ENCODE measurements around the gene AP4S1.
"Not testable (repeated sequence)": the region's sequence is repeated elsewhere in the genome, so short reads cannot be mapped to it uniquely, and the experiment has no call there.

AP4S1 gene

DNA sequence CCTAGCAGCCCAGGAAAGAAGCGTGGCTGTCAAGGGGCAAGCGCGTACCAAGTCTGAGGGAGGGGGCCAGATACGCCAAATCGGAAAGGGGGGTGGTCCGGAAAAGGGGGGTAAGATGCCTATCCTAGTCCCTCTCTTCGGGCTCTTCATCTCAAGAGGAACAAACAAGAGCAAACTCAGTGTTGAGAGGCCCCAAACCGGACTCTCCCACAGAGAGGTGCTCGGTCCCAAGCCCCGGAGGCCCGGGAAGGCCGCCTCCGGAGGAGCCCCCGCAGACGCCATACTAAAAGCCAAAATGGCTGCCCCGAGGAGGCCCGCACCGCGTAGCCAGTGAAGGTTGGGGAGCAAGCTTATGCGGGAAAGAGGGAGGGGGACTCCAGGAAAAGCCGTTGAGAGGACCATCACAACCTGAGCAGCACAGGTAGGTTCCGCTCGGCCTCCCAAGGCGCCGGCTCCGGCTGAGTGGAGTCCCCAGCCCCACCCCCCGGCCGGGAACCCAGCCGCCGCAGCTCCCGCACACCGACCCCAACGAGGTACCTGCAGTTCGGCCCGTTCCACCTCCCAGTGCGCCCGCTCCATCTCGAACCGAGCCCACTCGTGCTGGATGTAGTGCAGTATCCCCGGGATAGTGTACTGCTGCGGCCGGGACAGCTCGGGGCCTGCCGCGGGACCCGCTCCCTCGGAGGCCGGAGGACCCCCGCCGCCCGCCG lies at the start of gene AP4S1:
TSS of gene AP4S1 (plus strand) at position 283 of the 710 bp plus-strand sequence. CDS start 40,548 bp downstream, outside the sequence.
- DNase-seq: peak; percentile 43

GRCh38 chr14:30977752-30978151 lies 47.7 kb upstream of the AP4S1 start:
- no peak for DNase-seq

GRCh38 chr14:30980106-30980704 lies 45.2 kb upstream of the AP4S1 start:
- DNase-seq: peak; percentile 15

DNA sequence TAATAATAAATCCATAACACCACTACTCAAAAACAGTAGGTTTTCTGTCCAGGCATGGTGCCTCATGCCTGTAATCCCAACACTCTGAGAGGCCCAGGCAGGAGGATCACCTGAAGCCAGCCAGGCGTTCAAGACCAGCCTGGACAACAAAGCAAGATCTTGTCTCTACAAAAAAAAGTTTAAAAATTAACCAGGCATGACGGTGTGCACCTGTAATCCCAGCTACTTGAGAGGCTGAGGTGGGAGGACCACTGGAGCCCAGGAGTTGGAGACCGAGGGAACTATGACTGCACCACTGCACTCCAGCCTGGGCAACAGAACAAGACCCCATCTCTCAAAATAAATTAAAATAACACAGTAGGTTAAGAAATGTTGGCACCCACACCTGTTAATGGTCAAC lies 44.5 kb upstream of the AP4S1 start:
- no peak for DNase-seq

DNA sequence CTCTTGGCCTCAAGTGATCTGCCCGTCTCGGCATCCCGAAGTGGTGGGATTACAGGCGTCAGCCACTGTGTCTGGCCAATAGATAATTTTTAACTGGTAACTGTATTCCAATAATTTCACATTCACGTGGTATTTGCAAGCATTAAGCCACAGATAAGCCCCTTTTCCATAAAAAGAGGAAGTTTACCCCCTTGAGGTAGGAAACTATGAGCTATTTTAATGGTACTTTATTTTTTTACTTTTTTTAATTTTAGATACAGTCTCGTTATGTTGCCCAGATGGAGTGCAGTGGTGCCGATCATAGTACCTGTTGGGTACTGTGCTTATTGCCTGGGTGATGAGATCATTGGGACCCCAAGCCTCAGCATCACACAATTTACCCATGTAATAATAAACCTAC lies 42.9 kb upstream of the AP4S1 start:
- DNase-seq: no peak

GRCh38 chr14:30983858-30984257 lies 41.6 kb upstream of the AP4S1 start:
- no peak for DNase-seq

- DNase-seq: no peak
These were observed 39.7 kb upstream of the AP4S1 start for GRCh38 chr14:30985796-30986195.

DNA sequence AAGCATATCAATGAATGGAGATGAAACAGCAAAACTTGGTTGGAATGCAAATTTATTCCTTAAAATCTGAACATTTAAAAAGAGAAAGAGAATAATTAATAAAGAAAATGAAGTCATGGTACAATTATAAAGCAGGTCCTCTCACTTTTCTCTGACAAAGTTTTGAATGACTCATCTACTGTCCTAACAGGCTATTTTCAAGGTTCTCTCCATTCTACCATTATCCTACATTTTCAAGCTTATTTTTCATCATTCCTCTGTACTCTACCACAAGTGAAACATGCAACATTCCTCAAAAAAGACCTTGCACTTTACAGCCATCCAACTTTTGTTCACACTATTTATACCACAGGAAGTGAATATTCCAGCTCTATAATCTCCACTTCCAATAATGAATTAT lies 36.9 kb upstream of the AP4S1 start:
- no peak for DNase-seq

DNA sequence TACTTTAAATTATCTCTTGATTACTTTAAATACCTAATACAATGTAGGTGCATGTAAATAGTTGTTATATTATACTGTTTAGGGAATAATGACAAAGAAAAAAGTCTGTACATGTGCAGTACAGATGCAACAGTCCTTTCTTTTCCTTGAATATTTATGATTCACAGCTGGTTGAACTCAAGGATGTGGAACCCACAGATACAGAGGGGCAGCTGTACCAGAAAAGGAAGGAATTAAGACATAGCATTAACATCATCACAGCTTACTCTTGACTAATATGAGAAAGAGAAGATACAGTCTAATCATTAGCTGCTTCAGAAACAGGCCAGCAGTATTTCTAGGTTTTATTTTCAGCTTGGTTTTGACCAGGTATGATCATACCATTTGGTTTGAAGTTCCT lies 34.7 kb upstream of the AP4S1 start:
- DNase-seq: no peak

DNA sequence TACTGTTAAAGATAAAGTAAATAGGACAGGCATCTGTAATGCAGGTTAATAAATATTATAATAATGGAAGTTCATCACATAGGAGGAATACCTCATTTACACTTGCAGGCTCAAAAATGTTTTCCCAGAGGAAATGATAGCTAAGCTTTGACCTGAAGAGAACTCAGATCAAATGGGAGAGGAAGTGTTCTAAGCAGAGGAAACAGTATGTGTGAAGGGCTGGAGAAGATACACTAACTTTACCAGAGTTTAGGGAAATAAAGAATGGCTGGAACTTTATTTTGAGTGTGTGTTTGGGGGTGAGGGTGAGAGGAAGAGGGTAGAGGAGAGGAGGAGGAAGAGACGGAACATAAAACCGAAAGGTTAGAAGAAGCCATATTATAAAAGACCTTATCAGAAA lies 34.0 kb upstream of the AP4S1 start:
- no peak for DNase-seq

DNA sequence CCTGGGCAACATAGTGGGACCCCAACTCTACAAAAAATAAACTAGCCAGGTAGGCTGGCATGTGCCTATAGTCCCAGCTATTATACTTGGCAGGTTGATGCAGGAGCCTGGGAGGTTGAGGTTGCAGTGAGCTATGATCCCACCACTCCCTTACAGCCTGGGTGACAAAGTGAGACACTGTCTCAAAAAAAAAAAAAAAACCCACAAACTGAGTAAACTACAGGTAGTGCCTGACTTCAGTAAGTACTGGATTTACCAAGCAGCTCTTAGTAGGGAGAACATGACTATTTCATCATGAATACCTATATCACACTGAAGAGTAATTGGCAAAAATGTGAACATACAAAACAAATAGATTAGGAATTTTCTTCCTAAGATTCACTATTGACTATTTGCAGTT lies 32.4 kb upstream of the AP4S1 start:
- no peak for DNase-seq

DNA sequence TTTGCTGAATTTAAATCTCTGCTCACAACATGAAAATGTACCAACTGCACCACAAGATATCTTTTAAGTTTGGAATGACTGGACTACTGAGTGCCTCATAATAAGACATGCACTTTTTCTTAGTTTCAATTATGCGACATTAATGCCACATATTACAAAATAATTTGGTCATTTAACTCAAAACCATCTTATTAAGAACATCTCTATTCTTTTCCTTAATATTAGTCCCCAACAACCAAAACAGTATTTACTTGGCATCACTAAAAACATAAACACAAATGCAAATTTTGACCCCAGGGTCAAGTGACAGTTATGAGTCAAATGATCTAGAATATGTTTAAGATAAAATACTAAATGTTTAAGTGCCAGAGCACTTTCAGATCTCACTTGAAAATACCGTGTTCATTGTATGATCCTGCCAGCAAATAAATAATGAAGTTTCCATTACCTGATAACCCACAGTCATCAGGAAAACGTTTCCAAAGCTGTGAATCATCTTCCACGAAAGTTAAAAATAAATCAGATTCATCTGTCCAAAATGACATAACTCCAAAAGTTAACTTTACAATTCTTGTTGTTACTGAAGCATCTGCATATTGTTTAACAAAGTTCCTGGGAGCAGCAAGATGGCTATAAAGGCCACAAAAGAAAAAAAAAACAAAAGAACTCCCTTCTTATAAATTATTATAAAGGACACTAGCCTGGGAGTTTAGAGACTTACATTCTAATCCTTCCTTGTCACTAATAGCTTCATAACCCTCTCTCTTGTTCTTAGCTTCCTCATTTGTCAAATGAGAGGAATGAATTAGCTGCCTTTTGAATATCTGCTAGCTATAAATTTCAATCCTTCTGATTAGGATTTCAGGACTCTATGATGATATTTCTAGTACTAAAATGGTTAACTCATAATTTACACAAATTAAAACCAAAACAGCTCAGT lies 30.5 kb upstream of the AP4S1 start:
- no peak for DNase-seq

DNA sequence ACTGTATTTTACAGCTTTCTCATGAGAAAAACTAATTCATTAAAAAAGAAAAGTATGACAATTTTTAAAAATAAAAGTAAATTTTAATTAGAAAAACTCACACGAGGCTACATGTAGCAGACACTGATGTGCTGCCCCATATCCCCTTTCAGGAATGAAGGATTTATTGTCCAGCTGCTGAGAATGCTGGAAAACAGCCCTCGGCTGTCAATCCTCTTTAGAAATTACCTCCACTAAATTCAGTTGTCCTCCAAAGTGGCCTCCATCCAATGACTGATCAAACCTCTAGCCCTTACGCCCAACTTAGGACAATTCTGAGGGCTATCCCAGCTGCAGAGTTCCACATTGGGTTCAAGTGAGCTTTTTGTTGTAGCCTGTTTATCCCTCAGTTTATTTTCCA lies 29.8 kb upstream of the AP4S1 start:
- DNase-seq: no peak

GRCh38 chr14:30996892-30997659 lies 28.4 kb upstream of the AP4S1 start:
- DNase-seq: no peak

DNA sequence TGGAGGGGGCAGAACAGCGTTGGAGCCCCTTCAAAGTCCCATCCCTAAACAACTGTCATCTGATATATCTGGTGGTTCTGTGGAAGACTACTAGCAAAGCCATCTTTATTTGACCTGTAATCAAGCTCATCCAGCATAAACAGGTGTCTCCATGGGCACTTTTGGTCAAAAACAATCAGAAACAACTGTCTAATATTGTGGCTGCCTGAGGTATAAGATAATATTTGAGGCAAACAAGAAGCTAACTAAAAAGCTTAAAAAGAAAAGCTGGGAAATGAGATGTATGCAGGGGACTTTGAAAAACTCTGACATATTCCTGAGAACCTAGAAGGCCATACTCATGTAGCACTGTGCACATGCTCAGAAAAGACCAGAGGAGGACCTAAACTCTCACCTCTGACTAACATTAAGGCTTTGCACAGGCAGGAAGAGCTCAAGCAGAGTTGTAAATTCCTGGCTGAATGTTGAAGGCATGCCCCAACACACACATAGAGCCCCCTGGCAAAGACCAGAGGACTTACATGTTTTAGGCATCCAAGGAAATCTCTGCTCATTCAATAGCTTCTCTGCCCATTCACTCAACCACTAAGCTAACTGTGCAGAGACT lies 27.2 kb upstream of the AP4S1 start:
- DNase-seq: no peak

DNA sequence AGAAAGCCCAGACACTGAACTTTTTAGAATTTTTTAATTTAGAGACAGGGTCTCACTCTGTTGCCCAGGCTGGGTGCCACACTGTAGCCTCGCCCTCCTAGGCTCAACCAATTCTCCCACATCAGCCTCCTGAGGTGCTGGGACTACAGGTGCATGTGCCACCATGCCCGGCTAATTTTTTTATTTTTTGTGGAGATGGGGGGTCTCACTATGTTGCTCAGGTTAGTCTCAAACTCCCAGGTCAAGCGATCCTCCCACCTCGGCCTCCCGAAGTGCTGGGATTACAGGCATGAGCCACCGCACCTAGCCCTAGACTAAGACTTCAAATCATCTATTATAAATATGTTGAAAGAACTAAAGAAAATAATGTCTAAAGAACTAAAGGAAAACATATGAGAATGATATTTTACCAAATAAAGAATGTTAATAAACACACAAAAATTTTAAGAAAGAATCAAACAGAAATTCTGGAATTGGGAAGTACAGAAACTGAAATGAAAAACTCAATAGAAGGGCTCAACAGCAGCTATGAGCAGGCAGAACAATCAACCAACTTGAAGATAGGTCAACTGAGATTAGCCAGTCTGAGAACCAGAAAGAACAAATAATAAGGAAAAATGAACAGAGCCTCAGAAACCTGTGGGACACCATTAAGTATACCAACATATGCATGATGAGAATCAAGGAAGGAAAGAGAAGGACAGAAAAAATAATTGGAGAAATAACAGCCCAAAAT lies 26.2 kb upstream of the AP4S1 start:
- no peak for DNase-seq

DNA sequence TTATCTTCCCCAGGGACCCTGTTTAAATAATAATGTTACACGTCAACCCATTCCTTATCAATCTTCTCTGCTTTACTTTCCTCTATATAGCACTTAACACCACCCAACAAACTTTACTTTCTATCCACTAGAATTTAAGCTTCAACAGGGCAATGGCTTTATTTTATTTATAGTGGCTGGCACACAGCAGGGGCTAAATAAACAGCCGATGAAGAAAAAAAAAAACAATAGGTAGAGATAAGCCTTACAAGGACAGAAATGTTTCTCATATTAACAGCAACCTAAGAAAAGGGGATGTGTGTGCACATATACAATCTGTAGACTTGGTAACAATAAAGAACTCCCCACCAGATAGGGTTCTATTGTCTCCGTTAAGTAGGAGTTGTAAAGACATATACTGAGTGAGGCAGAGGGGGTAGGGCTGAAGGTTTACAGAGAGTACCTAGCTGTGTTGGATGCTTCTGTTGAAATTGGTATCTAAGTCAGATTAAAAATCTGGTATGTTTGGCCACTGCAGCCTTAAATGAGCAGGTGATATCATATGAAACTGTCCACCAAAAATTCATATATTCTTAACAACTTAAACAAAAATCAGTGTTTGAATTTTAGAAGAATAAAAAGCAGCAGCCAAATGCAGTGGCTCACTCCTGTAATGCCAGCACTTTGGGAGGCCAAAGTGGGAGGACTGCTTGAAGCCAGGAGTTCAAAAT lies 24.7 kb upstream of the AP4S1 start:
- DNase-seq: no peak

- no peak for DNase-seq
These were observed 24.1 kb upstream of the AP4S1 start for GRCh38 chr14:31001339-31001658.

DNA sequence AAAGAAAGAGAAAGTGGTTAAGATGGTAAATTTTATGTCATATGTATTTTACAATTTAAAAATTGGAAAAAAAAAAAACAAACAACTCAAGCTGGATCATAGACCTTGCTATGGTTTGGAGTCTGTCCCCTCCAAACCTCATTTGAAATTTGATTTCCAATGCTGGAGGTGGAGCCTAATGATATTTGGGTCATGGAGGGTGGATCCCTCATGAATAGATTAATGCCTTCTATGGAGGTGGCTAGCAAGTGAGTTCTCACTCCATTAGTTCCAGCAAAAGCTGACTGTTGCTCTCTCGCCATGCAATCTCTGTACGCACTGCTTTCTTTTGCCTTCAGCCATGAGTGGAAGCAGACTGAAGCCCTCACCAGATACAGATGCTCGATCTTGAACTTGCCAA lies 22.2 kb upstream of the AP4S1 start:
- DNase-seq: no peak

GRCh38 chr14:31004007-31004406 lies 21.4 kb upstream of the AP4S1 start:
- DNase-seq: not testable (repeated sequence)

DNA sequence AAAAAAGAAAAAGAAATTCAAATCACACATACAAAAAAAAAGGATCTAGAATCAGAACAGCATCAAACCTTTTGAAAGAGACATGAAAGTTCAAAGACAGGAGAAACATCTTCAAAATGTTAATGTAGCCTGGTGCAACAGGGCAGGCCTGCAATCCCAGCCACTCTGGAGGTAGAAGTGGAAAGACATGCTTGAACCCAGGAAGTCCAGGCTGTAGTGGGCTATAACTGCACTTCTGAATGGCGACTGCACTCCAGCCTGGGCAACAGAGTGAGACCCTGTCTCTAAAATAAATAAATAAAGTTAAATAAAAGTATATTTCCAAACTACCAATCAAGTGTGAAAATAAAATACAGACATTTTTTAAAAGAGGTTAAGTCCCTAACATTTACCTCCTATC lies 18.7 kb upstream of the AP4S1 start:
- DNase-seq: no peak

Measured in stimulated activated CD4-positive, alpha-beta T cell treated with anti-CD3 and anti-CD28 coated beads, Interleukin-1b, Interleukin-23, amount 100 ng/mL, for 48 hours (primary cell).